Body of pancreas (tissue), 4 donors: Measurements from ENCODE around the gene MLLT10.

Experiments used
- POLR2A ChIP-seq, 3 donors: fragments of 450-650 bp; IDR thresholded peaks; one replicate each; pipeline ENCODE4 v1.6.1; 2016; ENCODE audit warnings: antibody characterized with exemption in 3 of 3, mild to moderate bottlenecking in 2 of 3
- TF ChIP-seq, protein P1 (sequence below), 7 experiments: fragments of 450-650 bp in 4 of 7; fragments of 200-600 bp in 3 of 7; sonication (generic) in 3 of 7; IDR thresholded peaks; one replicate each; pipeline ENCODE4 v1.5.1; 2016 to 2019; ENCODE audit warnings: antibody characterized with exemption in 7 of 7

DNA sequence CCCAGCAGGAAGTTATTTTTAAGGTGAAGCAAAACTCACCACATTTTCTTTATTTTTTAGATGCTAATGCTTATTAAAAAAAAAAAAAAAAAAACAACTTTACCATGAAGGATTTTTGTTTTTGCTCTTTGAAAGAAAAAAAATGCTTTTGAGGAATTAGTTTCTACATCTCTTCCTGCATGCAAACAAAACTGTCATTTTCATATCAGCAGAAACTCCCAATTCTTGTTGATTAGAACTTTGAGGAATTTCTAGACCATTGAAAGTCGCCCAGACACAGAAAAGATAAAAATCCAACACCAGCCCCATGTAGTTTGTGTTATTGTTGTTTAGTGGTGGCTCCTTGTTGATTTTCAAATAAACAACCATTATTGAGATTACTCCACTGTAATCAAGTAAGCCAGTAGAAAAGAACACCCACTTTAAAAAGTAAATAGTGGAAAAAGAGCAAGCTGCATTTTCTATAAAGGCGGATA, 22.9 kb upstream of the MLLT10 start:
- TF ChIP-seq, protein P1, sequence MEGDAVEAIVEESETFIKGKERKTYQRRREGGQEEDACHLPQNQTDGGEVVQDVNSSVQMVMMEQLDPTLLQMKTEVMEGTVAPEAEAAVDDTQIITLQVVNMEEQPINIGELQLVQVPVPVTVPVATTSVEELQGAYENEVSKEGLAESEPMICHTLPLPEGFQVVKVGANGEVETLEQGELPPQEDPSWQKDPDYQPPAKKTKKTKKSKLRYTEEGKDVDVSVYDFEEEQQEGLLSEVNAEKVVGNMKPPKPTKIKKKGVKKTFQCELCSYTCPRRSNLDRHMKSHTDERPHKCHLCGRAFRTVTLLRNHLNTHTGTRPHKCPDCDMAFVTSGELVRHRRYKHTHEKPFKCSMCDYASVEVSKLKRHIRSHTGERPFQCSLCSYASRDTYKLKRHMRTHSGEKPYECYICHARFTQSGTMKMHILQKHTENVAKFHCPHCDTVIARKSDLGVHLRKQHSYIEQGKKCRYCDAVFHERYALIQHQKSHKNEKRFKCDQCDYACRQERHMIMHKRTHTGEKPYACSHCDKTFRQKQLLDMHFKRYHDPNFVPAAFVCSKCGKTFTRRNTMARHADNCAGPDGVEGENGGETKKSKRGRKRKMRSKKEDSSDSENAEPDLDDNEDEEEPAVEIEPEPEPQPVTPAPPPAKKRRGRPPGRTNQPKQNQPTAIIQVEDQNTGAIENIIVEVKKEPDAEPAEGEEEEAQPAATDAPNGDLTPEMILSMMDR (IDR thresholded peaks at IDR 0.05), result no peak
- TF ChIP-seq POLR2A (IDR thresholded peaks at IDR 0.05), result no peak
